Neural progenitor cell (in vitro differentiated cells): ENCODE measurements around the gene NDUFV1. TPM values are rescaled to one million over a fixed set of nuclear protein-coding genes. Genes with fewer than 3 reads are reported as not detected.
A peak's percentile ranks its signal among the peaks of the same experiment; 100 is the strongest.
"Not testable (repeated sequence)": the region's sequence is repeated elsewhere in the genome, so short reads cannot be mapped to it uniquely, and the experiment has no call there.

Source experiments
- DNase-seq: peaks from one replicate; pipeline ENCODE4 v3.0.0-alpha.2; 2016; ENCODE audit warnings: low spot score
- H2AFZ ChIP-seq: fragments of 200-600 bp; sonication (generic); replicated peaks from 2 replicates; pipeline ENCODE4 v1.6.1; 2016; ENCODE audit warnings: antibody characterized with exemption
- H3F3A ChIP-seq: fragments of 200-600 bp; sonication (generic); 2 replicates; pipeline ENCODE4 v1.6.1; 2016; ENCODE audit warnings: antibody characterized with exemption, low read depth
- H3K27ac ChIP-seq: fragments of 200-600 bp; sonication (generic); 2 replicates; pipeline ENCODE4 v1.5.1; 2016; ENCODE audit warnings: mild to moderate bottlenecking
- H3K27me3 ChIP-seq: fragments of 200-600 bp; sonication (generic); 2 replicates; pipeline ENCODE4 v1.6.1; 2016; ENCODE audit warnings: mild to moderate bottlenecking, moderate library complexity
- H3K36me3 ChIP-seq: fragments of 200-600 bp; sonication (generic); 2 replicates; pipeline ENCODE4 v1.5.1; 2016
- H3K4me1 ChIP-seq: fragments of 200-600 bp; sonication (generic); 2 replicates; pipeline ENCODE4 v1.6.1; 2016; ENCODE audit warnings: mixed run types
- H3K4me2 ChIP-seq: fragments of 200-600 bp; sonication (generic); 2 replicates; pipeline ENCODE4 v1.6.1; 2016
- H3K4me3 ChIP-seq: fragments of 200-600 bp; sonication (generic); 2 replicates; pipeline ENCODE4 v1.5.1; 2016
- H3K79me2 ChIP-seq: fragments of 200-600 bp; sonication (generic); 2 replicates; pipeline ENCODE4 v1.6.1; 2016; ENCODE audit warnings: low read depth
- H3K9ac ChIP-seq: fragments of 200-600 bp; sonication (generic); 2 replicates; pipeline ENCODE4 v1.6.1; 2016
- H3K9me3 ChIP-seq: fragments of 200-600 bp; sonication (generic); 2 replicates; pipeline ENCODE4 v1.5.1; 2016; ENCODE audit warnings: low read depth
- H4K20me1 ChIP-seq: fragments of 200-600 bp; sonication (generic); 2 replicates; pipeline ENCODE4 v1.6.1; 2016; ENCODE audit warnings: low read depth
- H3K27ac Mint-ChIP-seq: 3 replicates; pipeline ENCODE4 v1.8.0; 2021; ENCODE audit warnings: mixed read lengths
- H3K27me3 Mint-ChIP-seq: 2 replicates; pipeline ENCODE4 v1.8.0; 2022; ENCODE audit warnings: low read depth, mild to moderate bottlenecking, inconsistent platforms, moderate library complexity, mixed read lengths; ENCODE audit not compliant: insufficient read depth
- H3K36me3 Mint-ChIP-seq: 3 replicates; pipeline ENCODE4 v1.8.0; 2021; ENCODE audit warnings: mixed read lengths
- H3K4me1 Mint-ChIP-seq: 3 replicates; pipeline ENCODE4 v1.8.0; 2021; ENCODE audit warnings: mixed read lengths
- H3K4me3 Mint-ChIP-seq: 3 replicates; pipeline ENCODE4 v1.8.0; 2021; ENCODE audit warnings: mild to moderate bottlenecking, moderate library complexity, mixed read lengths
- H3K9me3 Mint-ChIP-seq: 3 replicates; pipeline ENCODE4 v1.8.0; 2020; ENCODE audit warnings: mixed read lengths
- CTCF ChIP-seq: fragments of 200-600 bp; sonication (generic); IDR thresholded peaks from 2 replicates; pipeline ENCODE4 v1.5.1; 2017; ENCODE audit warnings: antibody characterized with exemption, mild to moderate bottlenecking
- EZH2 ChIP-seq: fragments of 200-600 bp; sonication (generic); IDR thresholded peaks from 2 replicates; pipeline ENCODE4 v1.6.1; 2017; ENCODE audit warnings: antibody characterized with exemption, mild to moderate bottlenecking, moderate library complexity
- EZH2phosphoT487 ChIP-seq: fragments of 200-600 bp; sonication (generic); IDR thresholded peaks from 2 replicates; pipeline ENCODE4 v1.6.1; 2017; ENCODE audit warnings: antibody characterized with exemption
- total RNA-seq: library from RNA; depleted of rRNA; stranded (reverse); fragments of >200 nt; gene quantifications from 2 replicates; pipeline ENCODE4 v1.2.3, GENCODE V29; 2015; ENCODE audit warnings: low replicate concordance

Gene NDUFV1
- total RNA-seq, 1 donor from 2014 or later: 71.0 TPM

DNA sequence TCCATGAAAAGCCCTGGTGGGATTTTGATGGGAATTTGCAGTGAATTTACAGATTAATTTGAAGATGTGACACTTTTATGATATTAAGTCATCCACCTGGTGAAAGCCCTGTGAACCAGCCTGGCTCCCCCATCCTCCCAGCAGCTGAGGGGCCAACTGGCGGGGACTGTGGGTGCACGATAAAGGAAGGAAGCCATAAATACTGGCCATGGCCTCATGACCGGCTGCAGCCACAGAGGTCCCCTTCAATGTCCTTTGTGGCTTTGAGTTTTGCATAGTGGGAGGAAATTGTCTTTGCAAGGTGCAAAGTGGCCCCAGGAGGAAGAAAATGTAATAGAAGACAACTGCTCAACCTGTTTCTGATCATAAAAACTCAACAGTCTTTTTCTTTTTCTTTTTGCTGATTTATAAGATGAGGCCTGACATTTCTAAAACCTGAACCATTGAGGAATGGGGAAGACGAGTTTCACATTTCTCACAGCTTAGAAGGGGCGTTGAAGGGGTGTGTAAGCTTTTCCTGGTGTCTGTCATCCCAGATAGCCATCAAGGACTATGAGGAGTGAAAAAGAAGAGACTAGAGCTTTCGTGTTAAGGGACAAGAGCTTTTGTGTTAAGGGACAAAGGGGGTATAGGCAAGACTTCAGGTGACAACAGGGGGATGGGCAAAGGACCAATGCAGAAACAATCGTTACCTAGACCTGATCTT is 6.3 kb upstream of the NDUFV1 start:
- H3K9me3 Mint-ChIP-seq: peaks cover 23% of the 10 kb centered on the region
- TF ChIP-seq EZH2phosphoT487 (no peak), CTCF (no peak)
- H3K27ac Mint-ChIP-seq: peak overlapping the region; percentile 28
- Histone ChIP-seq H3K4me1 (peaks cover 19% of the 10 kb centered on the region), H3K27me3 (peaks cover 21% of the 10 kb centered on the region), H3K36me3 (no peaks in the 10 kb centered on the region), H3F3A (peaks cover 20% of the 10 kb centered on the region), H3K79me2 (no peaks in the 10 kb centered on the region), H3K27ac (no peak overlapping the region), H3K4me3 (no peak overlapping the region), H3K9ac (no peak overlapping the region), H3K9me3 (no peaks in the 10 kb centered on the region), H2AFZ (no peak overlapping the region), H4K20me1 (no peaks in the 10 kb centered on the region), H3K4me2 (no peak overlapping the region)
- H3K36me3 Mint-ChIP-seq: no peaks in the 10 kb centered on the region
- no peak for DNase-seq
- peaks cover 12% of the 10 kb centered on the region for H3K27me3 Mint-ChIP-seq
- H3K4me3 Mint-ChIP-seq: no peak overlapping the region
- peaks cover 21% of the 10 kb centered on the region for H3K4me1 Mint-ChIP-seq

- Mint-ChIP-seq H3K4me3 (no peak overlapping the region), H3K4me1 (peaks cover 27% of the 10 kb centered on the region), H3K27ac (no peak overlapping the region), H3K36me3 (no peaks in the 10 kb centered on the region), H3K27me3 (peaks cover 12% of the 10 kb centered on the region), H3K9me3 (peaks cover 23% of the 10 kb centered on the region)
- no peaks in the 10 kb centered on the region for H3K36me3 ChIP-seq
- TF ChIP-seq EZH2 (no peak), EZH2phosphoT487 (no peak), CTCF (no peak)
- H3F3A ChIP-seq: peaks cover 26% of the 10 kb centered on the region
- no peak overlapping the region for H3K9ac ChIP-seq
- peaks cover 28% of the 10 kb centered on the region for H3K27me3 ChIP-seq
- no peak overlapping the region for H3K4me2 ChIP-seq
- peaks cover 26% of the 10 kb centered on the region for H3K4me1 ChIP-seq
- no peak overlapping the region for H3K4me3 ChIP-seq
- H3K27ac ChIP-seq: no peak overlapping the region
- H4K20me1 ChIP-seq: no peaks in the 10 kb centered on the region
- DNase-seq: no peak
- no peaks in the 10 kb centered on the region for H3K9me3 ChIP-seq
- no peaks in the 10 kb centered on the region for H3K79me2 ChIP-seq
- no peak overlapping the region for H2AFZ ChIP-seq
Observed at GRCh38 chr11:67601098-67601497, 5.6 kb upstream of the NDUFV1 start.

DNA sequence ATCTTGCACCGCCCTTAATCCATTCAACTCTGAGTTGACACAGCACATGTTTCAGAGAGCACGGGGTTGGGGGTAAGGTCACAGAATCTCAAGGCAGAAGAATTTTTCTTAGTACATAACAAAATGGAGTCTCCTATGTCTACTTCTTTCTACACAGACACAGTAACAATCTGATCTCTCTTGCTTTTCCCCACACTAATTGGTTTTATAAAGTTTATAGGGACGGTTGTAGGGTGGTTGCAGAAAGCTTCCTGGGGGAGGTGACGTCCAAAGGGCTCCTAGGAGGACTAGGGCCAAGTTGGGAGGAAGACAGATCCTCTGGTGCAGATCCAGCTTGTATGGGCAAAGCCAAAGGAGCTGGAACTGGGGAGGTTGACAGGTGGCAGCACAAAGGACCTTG is 2.6 kb upstream of the NDUFV1 start:
- not testable (repeated sequence) for H3K79me2 ChIP-seq, H3K36me3 ChIP-seq, H3K4me3 ChIP-seq, H3K9me3 ChIP-seq, H4K20me1 ChIP-seq, DNase-seq, H2AFZ ChIP-seq, H3K27ac ChIP-seq, H3K36me3 Mint-ChIP-seq, H3K9ac ChIP-seq
- peaks cover 30% of the 10 kb centered on the region for H3K27me3 ChIP-seq
- peak overlapping the region; percentile 81 for H3K4me2 ChIP-seq
- Mint-ChIP-seq H3K4me1 (peaks cover 39% of the 10 kb centered on the region), H3K4me3 (peak overlapping the region; percentile 66), H3K27ac (peak overlapping the region; percentile 48), H3K27me3 (peaks cover 13% of the 10 kb centered on the region), H3K9me3 (peaks cover 10% of the 10 kb centered on the region)
- H3K4me1 ChIP-seq: peaks cover 29% of the 10 kb centered on the region
- peaks cover 28% of the 10 kb centered on the region for H3F3A ChIP-seq

GRCh38 chr11:67604815-67605214 is 1.9 kb upstream of the NDUFV1 start:
- Histone ChIP-seq H4K20me1 (no peaks in the 10 kb centered on the region), H3F3A (peaks cover 28% of the 10 kb centered on the region), H2AFZ (no peak overlapping the region), H3K9me3 (no peaks in the 10 kb centered on the region), H3K4me3 (no peak overlapping the region), H3K4me1 (peaks cover 29% of the 10 kb centered on the region), H3K79me2 (peaks cover 10% of the 10 kb centered on the region), H3K27me3 (peaks cover 27% of the 10 kb centered on the region), H3K36me3 (no peaks in the 10 kb centered on the region), H3K27ac (no peak overlapping the region), H3K9ac (no peak overlapping the region), H3K4me2 (peak overlapping the region; percentile 81)
- Mint-ChIP-seq H3K4me1 (peaks cover 39% of the 10 kb centered on the region), H3K36me3 (peaks cover 2% of the 10 kb centered on the region), H3K4me3 (peak overlapping the region; percentile 66), H3K27ac (peak overlapping the region; percentile 39), H3K27me3 (peaks cover 13% of the 10 kb centered on the region), H3K9me3 (peaks cover 10% of the 10 kb centered on the region)
- no peak for DNase-seq
- no peak for TF ChIP-seq CTCF
